Transverse colon (tissue), 4 donors: ENCODE measurements around the gene CASK. TPM values are rescaled to one million over a fixed set of nuclear protein-coding genes. Genes with fewer than 3 reads are reported as not detected.

Source experiments
- DNase-seq: peaks from one replicate; pipeline ENCODE4 v3.0.0-alpha.2; 2019
- H3K27ac ChIP-seq, 4 donors: fragments of 200-600 bp; sonication (generic); 2 replicates each; pipeline ENCODE4 v1.5.1; 2016 to 2018; ENCODE audit warnings: inconsistent platforms in 4 of 4
- H3K27me3 ChIP-seq: fragments of 200-600 bp; sonication (generic); 2 replicates; pipeline ENCODE4 v1.5.1; 2017; ENCODE audit warnings: inconsistent platforms
- H3K36me3 ChIP-seq, 4 donors: fragments of 200-600 bp; sonication (generic); 2 replicates each; pipeline ENCODE4 v1.5.1; 2017 to 2019; ENCODE audit warnings: inconsistent platforms in 4 of 4
- H3K4me1 ChIP-seq, 4 donors: fragments of 200-600 bp; sonication (generic); 2 replicates each; pipeline ENCODE4 v1.5.1; 2017 to 2020; ENCODE audit warnings: inconsistent platforms in 4 of 4
- H3K4me3 ChIP-seq, 4 donors: fragments of 200-600 bp; sonication (generic); 1 replicate in 1 of 4; 2 replicates in 3 of 4; pipeline versions ENCODE4 v1.5.1 to v1.6.1; 2017 to 2019; ENCODE audit warnings: inconsistent platforms in 4 of 4
- H3K9me3 ChIP-seq, 2 donors: fragments of 200-600 bp; sonication (generic); 2 replicates each; pipeline ENCODE4 v1.5.1; 2017 to 2019; ENCODE audit warnings: inconsistent platforms in 2 of 2
- CTCF ChIP-seq, 5 experiments: fragments of 200-600 bp in 3 of 5; fragments of 450-650 bp in 2 of 5; sonication (generic) in 3 of 5; IDR thresholded peaks; 1 replicate in 2 of 5; 2 replicates in 3 of 5; pipeline ENCODE4 v1.5.1; 2016 to 2017; ENCODE audit warnings: antibody characterized with exemption in 5 of 5, inconsistent platforms in 3 of 5, mild to moderate bottlenecking in 2 of 5, moderate library complexity in 1 of 5
- EP300 ChIP-seq: sonication (generic); formaldehyde crosslinking; IDR thresholded peaks from one replicate; pipeline ENCODE4 v1.6.1; 2017; ENCODE audit warnings: antibody characterized with exemption, low read depth
- POLR2A ChIP-seq: fragments of 450-650 bp; IDR thresholded peaks from one replicate; pipeline ENCODE4 v1.6.1; 2016; ENCODE audit warnings: antibody characterized with exemption, mild to moderate bottlenecking, moderate library complexity
- POLR2AphosphoS5 ChIP-seq, 3 donors: sonication (generic); formaldehyde crosslinking; IDR thresholded peaks; one replicate each; pipeline ENCODE4 v1.6.1; 2016; ENCODE audit warnings: antibody characterized with exemption in 3 of 3
- WGBS, 2 donors: methylation state at CpG; one replicate each; pipeline ENCODE4 v1.1.5; 2018; ENCODE audit warnings: low coverage in 1 of 2; 5-methylcytosine and 5-hydroxymethylcytosine counted together
- in situ Hi-C, 4 donors: fragments of 200-750 bp; cut with MboI; loops; one replicate each; pipeline versions ENCODE4 v1.15.0 to v1.15.1; 2017; ENCODE audit warnings: low sequenced_read_pairs in 3 of 4, low pct_ligation_motif_present in 1 of 4, low pct_unique_long_range_greater_than_20kb in 1 of 4
- intact Hi-C: fragments of 100-400 bp; cut with DNase I; formaldehyde crosslinking; loops from one replicate; pipeline ENCODE4 v1.15.1; 2023; ENCODE audit warnings: low total_unique reads
- total RNA-seq, 4 donors: library from RNA; depleted of rRNA; stranded (reverse); fragments of >200 nt; gene quantifications; one replicate each; pipeline ENCODE4 v1.1.0, GENCODE V29; 2016

CASK gene
- total RNA-seq, 4 donors from 2014 or later: 26.6 to 86.1 (median 56.3) TPM

DNA sequence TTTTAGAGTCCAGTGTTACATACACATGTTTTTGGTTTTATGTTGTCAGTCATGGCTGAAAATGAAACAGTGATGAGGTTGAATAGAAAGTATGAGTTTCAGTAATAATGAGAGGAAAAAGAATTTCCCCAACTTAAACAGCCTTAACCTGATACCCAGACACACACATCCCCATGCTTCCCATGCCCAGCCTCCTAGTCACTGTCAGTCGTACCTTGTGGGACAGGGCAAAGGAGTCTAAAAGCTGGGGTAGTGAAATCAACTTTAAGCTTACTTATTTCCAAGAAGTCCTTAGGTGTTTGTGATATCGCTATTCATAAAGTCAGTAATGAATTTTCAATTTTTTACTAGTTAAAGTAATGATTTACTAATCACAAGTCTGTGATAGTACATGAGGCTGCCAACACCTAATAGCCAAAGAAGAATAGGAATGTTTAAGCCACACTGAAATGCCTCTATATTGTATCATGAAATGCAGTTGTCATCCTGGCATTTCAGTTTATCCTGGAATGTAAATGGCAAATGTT is 258.9 kb downstream of the CASK start:
- Histone ChIP-seq H3K27ac (no peak overlapping the region), H3K4me1 (no peaks in the 10 kb centered on the region), H3K9me3 (no peaks in the 10 kb centered on the region), H3K4me3 (no peak overlapping the region), H3K36me3 (no peaks in the 10 kb centered on the region), H3K27me3 (no peaks in the 10 kb centered on the region)
- no peak for DNase-seq
- in situ Hi-C loops (no loop called here), intact Hi-C loops (no loop called here)
- TF ChIP-seq EP300: no peak
- no peak for TF ChIP-seq CTCF (IDR thresholded peaks at IDR 0.05)
- no peak for TF ChIP-seq POLR2A
- no peak for TF ChIP-seq POLR2AphosphoS5 (IDR thresholded peaks at IDR 0.05)
- WGBS, 2 donors: 73% methylated on average over 2 of the region's 2 CpGs; no CpG with 5 or more reads in 1 of the 2 donors

DNA sequence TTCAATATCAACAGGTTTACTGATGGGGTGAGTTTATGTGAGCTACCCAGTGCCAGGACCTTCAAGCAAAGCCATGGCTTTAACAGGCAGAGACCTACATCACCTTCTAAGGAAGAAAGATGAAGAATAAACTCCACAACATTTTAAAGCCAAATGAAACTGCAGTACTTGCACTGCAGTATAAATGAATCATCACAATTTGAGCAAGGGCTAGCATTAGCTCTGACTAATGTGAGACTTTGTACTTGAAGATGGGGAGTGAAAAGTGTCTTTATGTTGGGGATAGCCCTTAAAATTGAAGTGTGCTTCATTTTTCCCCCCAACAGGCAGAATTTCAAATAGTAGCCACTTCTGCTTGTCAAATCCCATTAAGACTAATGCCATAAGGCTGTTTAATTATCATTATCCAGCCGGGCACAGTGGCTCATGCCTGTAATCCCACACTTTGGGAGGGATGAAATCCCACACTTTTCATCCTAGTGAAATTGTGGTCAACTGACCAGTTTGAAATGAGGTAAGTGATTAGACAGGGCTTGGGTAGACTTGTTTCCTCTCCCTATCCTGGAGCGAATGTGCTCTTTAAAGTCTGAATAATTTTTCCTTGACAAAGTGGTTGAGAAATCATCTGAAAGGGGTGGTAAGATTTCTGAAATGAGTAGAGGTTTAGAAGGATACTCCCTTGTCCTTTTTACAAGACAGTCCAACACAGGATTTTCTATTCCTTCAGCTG is 261.8 kb downstream of the CASK start:
- H3K27me3 ChIP-seq: no peaks in the 10 kb centered on the region
- H3K36me3 ChIP-seq: no peaks in the 10 kb centered on the region
- H3K4me3 ChIP-seq: no peak overlapping the region
- H3K27ac ChIP-seq: no peak overlapping the region
- no peak for TF ChIP-seq POLR2AphosphoS5 (IDR thresholded peaks at IDR 0.05)
- TF ChIP-seq EP300: no peak
- TF ChIP-seq POLR2A: no peak
- no peak for TF ChIP-seq CTCF (IDR thresholded peaks at IDR 0.05)
- DNase-seq: no peak
- no peaks in the 10 kb centered on the region for H3K4me1 ChIP-seq
- WGBS, 2 donors: 81% methylated on average over 2 of the region's 2 CpGs; no CpG with 5 or more reads in 1 of the 2 donors
- in situ Hi-C loops (no loop called here), intact Hi-C loops (no loop called here)
- no peaks in the 10 kb centered on the region for H3K9me3 ChIP-seq

DNA sequence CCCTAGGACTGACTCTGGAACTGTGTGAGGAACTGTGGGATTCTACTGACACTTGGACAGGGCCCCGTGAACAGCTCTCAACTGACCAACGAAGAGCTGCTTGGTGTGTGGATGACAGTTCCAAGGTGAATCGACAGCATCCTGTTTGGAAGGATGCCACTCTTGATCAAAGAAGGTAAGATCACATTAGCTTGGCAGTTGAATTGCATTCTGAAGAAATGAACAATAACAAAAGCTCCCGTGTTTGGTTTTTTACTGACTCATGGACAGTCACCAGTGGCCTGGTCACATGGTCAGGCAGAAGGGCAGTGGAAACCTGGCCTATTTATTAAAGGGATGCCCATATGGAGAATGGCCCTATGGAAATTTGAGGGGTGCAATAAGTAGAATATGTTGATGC is 267.7 kb downstream of the CASK start:
- intact Hi-C loops: no loop called here
- H3K4me3 ChIP-seq: no peak overlapping the region
- H3K27ac ChIP-seq: no peak overlapping the region
- H3K4me1 ChIP-seq: no peaks in the 10 kb centered on the region
- no peaks in the 10 kb centered on the region for H3K36me3 ChIP-seq
- H3K27me3 ChIP-seq: no peaks in the 10 kb centered on the region
- DNase-seq: no peak
- in situ Hi-C loops: no loop called here
- 80 to 87% methylated on average over 2 to 4 of the region's 4 CpGs for WGBS, 2 donors
- H3K9me3 ChIP-seq: no peaks in the 10 kb centered on the region
- no peak for TF ChIP-seq POLR2A
- no peak for TF ChIP-seq EP300
- TF ChIP-seq POLR2AphosphoS5 (IDR thresholded peaks at IDR 0.05): no peak
- no peak for TF ChIP-seq CTCF (IDR thresholded peaks at IDR 0.05)

- Histone ChIP-seq H3K4me1 (no peaks in the 10 kb centered on the region), H3K27ac (no peak overlapping the region), H3K36me3 (no peaks in the 10 kb centered on the region), H3K4me3 (no peak overlapping the region), H3K9me3 (no peaks in the 10 kb centered on the region), H3K27me3 (no peaks in the 10 kb centered on the region)
- WGBS, 2 donors: 74% methylated on average over 4 of the region's 4 CpGs; no CpG with 5 or more reads in 1 of the 2 donors
- in situ Hi-C loops: no loop called here
- no peak for DNase-seq
- intact Hi-C loops: no loop called here
- TF ChIP-seq EP300: no peak
- TF ChIP-seq POLR2A: no peak
- TF ChIP-seq CTCF (IDR thresholded peaks at IDR 0.05): no peak
- TF ChIP-seq POLR2AphosphoS5 (IDR thresholded peaks at IDR 0.05): no peak
These were observed 268.3 kb downstream of the CASK start for GRCh38 chrX:41655101-41655500.
